GM12873 (cell line): ENCODE measurements around the gene UGT1A10.
"Not testable (repeated sequence)": the region's sequence is repeated elsewhere in the genome, so short reads cannot be mapped to it uniquely, and the experiment has no call there.

Experiments used
- CTCF ChIP-seq: IDR thresholded peaks from 2 replicates; pipeline ENCODE4 v1.5.1; 2012; ENCODE audit warnings: low read depth, mild to moderate bottlenecking, moderate library complexity, low read length, control low read depth; ENCODE audit not compliant: insufficient read depth; ENCODE audit errors: missing control alignments

Gene UGT1A10

GRCh38 chr2:233603520-233603919 lies 32.7 kb upstream of the UGT1A10 start:
- no peak for TF ChIP-seq CTCF

GRCh38 chr2:233604826-233605225 lies 31.4 kb upstream of the UGT1A10 start:
- TF ChIP-seq CTCF: no peak

- no peak for TF ChIP-seq CTCF
Observed at GRCh38 chr2:233605680-233606079, 30.6 kb upstream of the UGT1A10 start.

GRCh38 chr2:233611284-233611683 lies 25.0 kb upstream of the UGT1A10 start:
- TF ChIP-seq CTCF: no peak

- not testable (repeated sequence) for TF ChIP-seq CTCF
Observed at GRCh38 chr2:233617476-233617875, 18.8 kb upstream of the UGT1A10 start, which contains the start of gene UGT1A8. TSS of gene UGT1A8 (plus strand) at chr2:233617633. CDS start at chr2:233617708, 75 bp downstream.

- TF ChIP-seq CTCF: no peak
Observed at GRCh38 chr2:233620204-233620603, 16.0 kb upstream of the UGT1A10 start.

GRCh38 chr2:233627331-233628025 lies 8.8 kb upstream of the UGT1A10 start:
- TF ChIP-seq CTCF: no peak
